Calu3 (cell line): ENCODE measurements around the gene ABL2. TPM values are rescaled to one million over a fixed set of nuclear protein-coding genes. Genes with fewer than 3 reads are reported as not detected.

Experiments used
- BruUV-seq: library from RNA; stranded (reverse); fragments of 400-500 nt; replicated peaks from 2 replicates; lab custom pipeline; 2021; lab: Mats Ljungman, UMichigan
- CTCF ChIA-PET: fragments of 300-600 bp; sonication (Branson Sonifier 250); formaldehyde crosslinking; loops from one replicate; lab custom pipeline; 2022; ENCODE audit warnings: antibody characterized with exemption; lab: Charles Lee
- DNase-seq: peaks from one replicate; pipeline ENCODE4 v3.0.0; 2022
- H3K27ac Mint-ChIP-seq: one replicate; pipeline ENCODE4 v1.8.0; 2022; ENCODE audit warnings: mixed read lengths; ENCODE audit not compliant: unreplicated experiment
- H3K27me3 Mint-ChIP-seq: one replicate; pipeline ENCODE4 v1.8.0; 2022; ENCODE audit warnings: mixed read lengths; ENCODE audit not compliant: unreplicated experiment
- H3K36me3 Mint-ChIP-seq: one replicate; pipeline ENCODE4 v1.8.0; 2022; ENCODE audit warnings: mild to moderate bottlenecking, moderate library complexity, mixed read lengths; ENCODE audit not compliant: insufficient read depth, unreplicated experiment
- H3K4me1 Mint-ChIP-seq: one replicate; pipeline ENCODE4 v1.8.0; 2022; ENCODE audit warnings: mild to moderate bottlenecking, low read depth, mixed read lengths; ENCODE audit not compliant: unreplicated experiment
- H3K4me3 Mint-ChIP-seq: one replicate; pipeline ENCODE4 v1.8.0; 2022; ENCODE audit warnings: mild to moderate bottlenecking, low read depth, moderate library complexity, mixed read lengths; ENCODE audit not compliant: unreplicated experiment
- H3K9me3 Mint-ChIP-seq: one replicate; pipeline ENCODE4 v1.8.0; 2022; ENCODE audit warnings: low read depth, mixed read lengths; ENCODE audit not compliant: unreplicated experiment
- intact Hi-C: fragments of 100-400 bp; cut with micrococcal nuclease; formaldehyde crosslinking; loops from one replicate; pipeline ENCODE4 v1.10.0; 2022; ENCODE audit not compliant: unreplicated experiment
- total RNA-seq: library from RNA; stranded (reverse); gene quantifications from 2 replicates; pipeline ENCODE4 v1.2.3, GENCODE V29; 2022
- TF ChIP-seq, protein P1 (sequence below): fragments of 200-600 bp; IDR thresholded peaks from one replicate; pipeline ENCODE4 v1.8.0; 2022; ENCODE audit warnings: antibody characterized with exemption; ENCODE audit not compliant: unreplicated experiment

The ABL2 gene
- total RNA-seq, 1 experiment from 2014 or later = 47.8 TPM

DNA sequence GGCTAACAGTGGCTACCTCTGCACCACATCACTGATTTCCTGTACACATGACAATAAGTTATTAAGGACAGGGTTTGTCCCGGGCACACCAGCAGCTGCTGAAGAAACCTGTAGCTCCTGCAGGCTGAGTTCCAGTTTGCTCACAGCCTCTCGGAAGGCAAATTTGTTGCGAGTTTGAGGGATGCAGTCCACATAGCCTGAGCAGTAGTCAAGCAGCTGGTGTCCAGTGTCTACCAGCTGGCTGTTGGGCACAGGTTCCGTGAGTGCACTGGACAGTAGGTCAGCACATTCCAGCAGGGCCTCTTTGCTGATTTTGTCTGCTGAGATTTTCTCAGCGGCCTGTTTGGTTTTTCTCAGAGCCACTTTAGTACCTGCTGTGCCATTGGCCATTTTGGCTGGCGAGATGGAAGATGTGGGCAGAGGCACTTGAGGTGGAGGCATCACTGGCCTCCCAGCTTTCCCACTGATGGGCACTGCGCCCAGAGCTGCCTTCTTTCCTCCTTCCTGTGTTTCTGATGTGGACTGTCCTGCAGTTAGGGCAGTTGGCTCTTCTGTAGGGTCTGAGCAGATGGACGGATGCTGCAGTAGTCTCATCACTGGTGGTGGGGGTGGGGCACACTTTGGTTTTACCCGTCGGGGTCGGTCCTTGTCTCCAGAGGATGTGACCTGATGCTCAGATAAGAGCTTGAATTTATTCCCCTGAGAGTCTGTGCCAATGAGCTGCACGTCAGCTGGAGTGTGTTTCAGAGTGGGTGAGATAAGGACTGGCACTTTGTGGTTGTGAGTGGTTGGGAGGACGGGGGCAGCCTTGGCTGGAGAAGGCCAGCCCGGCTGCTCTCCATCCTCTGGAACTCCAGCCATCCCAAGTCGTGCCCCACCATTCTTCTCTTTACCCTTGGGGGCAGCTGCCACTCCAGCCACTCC, 121.5 kb downstream of the ABL2 start:
- CTCF ChIA-PET = no interaction called here
- Mint-ChIP-seq H3K27me3 (no peaks in the 10 kb centered on the region), H3K4me3 (no peak overlapping the region), H3K9me3 (no peaks in the 10 kb centered on the region), H3K27ac (peak overlapping the region; percentile 10), H3K4me1 (no peaks in the 10 kb centered on the region), H3K36me3 (peaks cover 44% of the 10 kb centered on the region)
- DNase-seq = no peak
- intact Hi-C loops = no loop called here
- TF ChIP-seq, protein P1, sequence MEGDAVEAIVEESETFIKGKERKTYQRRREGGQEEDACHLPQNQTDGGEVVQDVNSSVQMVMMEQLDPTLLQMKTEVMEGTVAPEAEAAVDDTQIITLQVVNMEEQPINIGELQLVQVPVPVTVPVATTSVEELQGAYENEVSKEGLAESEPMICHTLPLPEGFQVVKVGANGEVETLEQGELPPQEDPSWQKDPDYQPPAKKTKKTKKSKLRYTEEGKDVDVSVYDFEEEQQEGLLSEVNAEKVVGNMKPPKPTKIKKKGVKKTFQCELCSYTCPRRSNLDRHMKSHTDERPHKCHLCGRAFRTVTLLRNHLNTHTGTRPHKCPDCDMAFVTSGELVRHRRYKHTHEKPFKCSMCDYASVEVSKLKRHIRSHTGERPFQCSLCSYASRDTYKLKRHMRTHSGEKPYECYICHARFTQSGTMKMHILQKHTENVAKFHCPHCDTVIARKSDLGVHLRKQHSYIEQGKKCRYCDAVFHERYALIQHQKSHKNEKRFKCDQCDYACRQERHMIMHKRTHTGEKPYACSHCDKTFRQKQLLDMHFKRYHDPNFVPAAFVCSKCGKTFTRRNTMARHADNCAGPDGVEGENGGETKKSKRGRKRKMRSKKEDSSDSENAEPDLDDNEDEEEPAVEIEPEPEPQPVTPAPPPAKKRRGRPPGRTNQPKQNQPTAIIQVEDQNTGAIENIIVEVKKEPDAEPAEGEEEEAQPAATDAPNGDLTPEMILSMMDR = no peak
- no TSS peak for BruUV-seq

- Mint-ChIP-seq H3K9me3 (no peaks in the 10 kb centered on the region), H3K4me1 (no peaks in the 10 kb centered on the region), H3K36me3 (peaks cover 45% of the 10 kb centered on the region), H3K27ac (no peak overlapping the region), H3K27me3 (no peaks in the 10 kb centered on the region), H3K4me3 (no peak overlapping the region)
- intact Hi-C loops = no loop called here
- no peak for DNase-seq
- TF ChIP-seq, protein P1 = peak; percentile 51
- BruUV-seq = no TSS peak
- CTCF ChIA-PET = interaction anchor here (0.8 to 1.2 kb wide), 4 partner anchors 23 to 850 kb away, joined by 3 to 4 read pairs (median 3); partner anchors contain the start of gene TOR3A
Measured at GRCh38 chr1:179105393-179105792, 124.1 kb downstream of the ABL2 start.

DNA sequence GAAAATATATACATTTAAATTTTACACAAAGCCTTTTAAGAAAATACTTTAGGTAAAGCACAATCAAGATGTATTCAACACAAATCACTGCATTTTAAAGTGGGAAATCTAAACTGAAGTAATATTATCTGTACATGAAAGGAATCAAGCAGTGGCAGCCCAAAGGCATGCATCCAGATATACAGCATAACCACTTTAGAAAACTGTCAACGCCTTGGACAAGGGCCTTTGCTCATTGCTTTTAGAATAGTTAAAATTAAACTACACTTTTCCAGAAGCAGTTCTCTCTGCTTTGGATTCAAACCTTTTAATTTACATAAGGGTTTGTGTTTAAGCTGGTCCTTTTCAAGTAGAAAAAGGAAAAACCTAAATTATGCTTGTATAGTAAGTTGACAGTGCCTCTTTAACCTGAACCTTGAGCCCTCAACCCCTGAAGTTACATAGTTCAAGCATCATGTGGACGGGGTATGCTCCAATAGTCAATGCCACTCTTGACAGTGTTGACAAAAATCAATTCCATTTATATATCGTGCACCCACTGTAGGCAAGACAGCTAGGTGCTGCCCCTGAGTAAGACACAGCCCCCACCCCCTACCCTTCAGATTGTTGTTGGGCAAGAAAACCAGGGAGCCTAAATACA, 124.7 kb downstream of the ABL2 start:
- Mint-ChIP-seq H3K4me1 (no peaks in the 10 kb centered on the region), H3K27ac (no peak overlapping the region), H3K9me3 (no peaks in the 10 kb centered on the region), H3K4me3 (no peak overlapping the region), H3K27me3 (no peaks in the 10 kb centered on the region), H3K36me3 (peaks cover 38% of the 10 kb centered on the region)
- intact Hi-C loops = no loop called here
- DNase-seq = no peak
- BruUV-seq = no TSS peak
- CTCF ChIA-PET = interaction anchor here (0.8 kb wide), 1 partner anchor 23 kb away, joined by 4 read pairs; the partner anchor contains the start of gene TOR3A
- TF ChIP-seq, protein P1 = no peak

GRCh38 chr1:179103999-179104398, 125.5 kb downstream of the ABL2 start:
- CTCF ChIA-PET = no interaction called here
- TF ChIP-seq, protein P1 = no peak
- Mint-ChIP-seq H3K9me3 (no peaks in the 10 kb centered on the region), H3K27me3 (no peaks in the 10 kb centered on the region), H3K4me1 (no peaks in the 10 kb centered on the region), H3K27ac (no peak overlapping the region), H3K36me3 (peaks cover 32% of the 10 kb centered on the region), H3K4me3 (no peak overlapping the region)
- BruUV-seq = no TSS peak
- intact Hi-C loops = no loop called here
- DNase-seq = no peak
